ENCODE results near the gene CAMK1D. TPM values are rescaled to one million over a fixed set of nuclear protein-coding genes. Genes with fewer than 3 reads are reported as not detected.
A peak's percentile ranks its signal among the peaks of the same experiment; 100 is the strongest.
"Not testable (repeated sequence)": the region's sequence is repeated elsewhere in the genome, so short reads cannot be mapped to it uniquely, and the experiment has no call there.

CAMK1D gene
- polyA plus RNA-seq (ENCODE audit: insufficient read length): 11.9 TPM
- long read RNA-seq, donor 1, partial matches to known transcripts: 10 of 10 reads
- long read RNA-seq, donor 1, other reads (novel, unspliced or antisense): 0 of 10 reads
- long read RNA-seq, donor 2: 0 reads
- long read RNA-seq, donor 3: 0 reads
- long read RNA-seq, donor 4: 0 reads
- long read RNA-seq, donor 5: 0 reads
- long read RNA-seq, donor 6, partial matches to known transcripts: 10 of 10 reads
- long read RNA-seq, donor 6, other reads (novel, unspliced or antisense): 0 of 10 reads
- long read RNA-seq, donor 7: 0 reads
- long read RNA-seq, donor 8: 0 reads

GRCh38 chr10:12348870-12349628 is at the start of gene CAMK1D:
Gene CAMK1D, plus strand, starts transcription at chr10:12349547.
- peak; percentile 60 for DNase-seq

GRCh38 chr10:12301036-12301435 is 48.3 kb upstream of the CAMK1D start:
- DNase-seq: not testable (repeated sequence)

GRCh38 chr10:12308057-12308456 is 41.3 kb upstream of the CAMK1D start:
- DNase-seq: no peak

DNA sequence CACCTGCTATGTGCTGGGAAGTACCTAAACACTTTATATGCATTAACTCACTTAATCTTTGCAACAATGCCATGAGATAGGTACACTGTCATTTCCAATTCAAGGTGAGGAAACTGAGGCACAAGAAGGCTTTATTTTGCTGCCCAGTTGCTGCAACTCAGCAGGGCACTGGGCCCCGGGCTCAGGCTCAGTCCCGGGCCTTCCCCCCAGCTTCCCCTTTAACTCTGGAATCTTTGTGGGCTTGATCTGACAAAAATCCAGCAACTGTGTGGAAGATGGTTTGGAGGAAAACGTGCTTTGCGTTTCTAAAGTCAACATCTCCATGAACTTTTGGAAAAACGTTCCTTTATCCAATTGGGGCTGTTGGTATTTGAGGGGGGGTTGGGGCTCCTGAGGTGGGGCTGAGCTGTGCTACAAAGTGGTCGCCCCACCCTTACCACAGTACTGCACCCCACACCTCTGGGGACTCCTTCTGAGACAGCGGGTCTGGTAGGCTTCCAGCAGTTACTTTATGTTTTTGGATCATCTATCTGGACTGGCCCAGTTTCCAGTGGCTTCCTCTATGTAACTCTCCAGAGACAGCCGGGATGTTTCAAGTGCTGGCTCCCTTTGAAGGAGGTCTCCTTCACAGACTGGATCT is 40.5 kb upstream of the CAMK1D start:
- DNase-seq: no peak

- not testable (repeated sequence) for DNase-seq
Observed at GRCh38 chr10:12309783-12310182, 39.6 kb upstream of the CAMK1D start.

GRCh38 chr10:12314836-12315235 is 34.5 kb upstream of the CAMK1D start:
- DNase-seq: no peak

- DNase-seq: no peak
Observed at GRCh38 chr10:12319076-12319475, 30.3 kb upstream of the CAMK1D start.

- no peak for DNase-seq
Observed at GRCh38 chr10:12320892-12321291, 28.5 kb upstream of the CAMK1D start.

- no peak for DNase-seq
Observed at GRCh38 chr10:12321641-12322040, 27.7 kb upstream of the CAMK1D start.

DNA sequence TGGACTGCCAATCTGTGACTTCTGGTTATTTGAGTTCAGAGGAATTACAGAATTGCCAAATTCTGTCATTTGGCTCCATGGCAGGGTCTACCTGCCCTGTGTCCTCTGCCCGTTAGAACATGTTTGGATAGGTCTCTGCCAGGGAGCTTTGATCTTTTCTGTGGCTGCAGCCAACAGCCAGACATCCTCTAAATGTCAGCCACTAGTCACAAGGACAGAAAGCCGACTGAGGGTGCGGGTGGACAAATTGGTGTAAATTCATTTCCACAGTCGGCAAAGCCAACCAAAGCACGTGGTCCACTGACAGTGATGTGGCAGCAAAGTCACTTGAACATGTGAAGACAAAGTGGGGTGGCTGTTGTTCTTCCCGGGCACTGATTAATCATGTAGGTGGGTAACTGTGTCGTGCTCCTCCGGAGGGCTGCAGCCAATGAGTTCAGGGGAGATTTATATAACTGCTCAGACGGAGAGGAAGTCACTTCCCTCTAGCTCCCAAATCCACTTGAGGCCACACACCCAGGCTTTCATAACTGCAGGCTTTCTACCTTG is 26.7 kb upstream of the CAMK1D start:
- DNase-seq: no peak

DNA sequence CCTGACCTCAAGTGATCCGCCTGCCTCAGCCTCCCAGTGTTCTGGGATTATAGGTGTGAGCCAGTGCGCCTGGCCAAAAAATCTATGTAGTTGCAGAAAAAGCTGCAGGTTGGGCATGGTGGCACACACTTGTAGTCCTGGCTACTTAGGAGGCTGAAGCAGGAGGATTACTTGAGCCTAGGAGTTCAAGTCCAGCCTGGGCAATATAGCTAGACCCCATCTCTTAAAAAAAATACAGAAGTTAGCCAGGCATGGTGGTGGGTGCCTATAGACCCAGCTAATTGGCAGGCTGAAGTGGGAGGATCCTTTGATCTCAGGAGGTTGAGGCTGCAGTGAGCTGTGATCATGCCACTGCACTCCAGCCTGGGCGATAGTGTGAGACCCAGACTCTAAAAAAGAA is 24.8 kb upstream of the CAMK1D start:
- DNase-seq: no peak

DNA sequence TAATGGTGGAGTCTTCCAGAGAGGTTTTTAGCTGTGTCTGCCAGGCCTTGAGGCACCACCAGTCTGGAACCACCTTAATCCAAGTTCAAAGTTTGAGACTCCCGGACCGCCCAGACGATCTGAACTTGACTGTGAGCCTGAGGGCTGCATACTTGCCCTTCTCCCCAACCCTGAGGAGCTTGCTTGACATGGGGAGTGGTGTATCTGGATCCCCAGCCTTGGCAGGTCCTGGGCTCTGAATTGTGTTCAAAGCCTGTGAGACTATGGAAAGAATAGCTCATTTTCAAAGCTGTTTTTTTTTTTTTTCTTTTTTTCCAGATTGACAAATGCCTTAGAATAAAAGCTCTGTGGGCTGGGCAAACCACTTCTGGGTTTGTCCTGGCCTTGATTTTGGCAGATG is 22.3 kb upstream of the CAMK1D start:
- DNase-seq: no peak

DNA sequence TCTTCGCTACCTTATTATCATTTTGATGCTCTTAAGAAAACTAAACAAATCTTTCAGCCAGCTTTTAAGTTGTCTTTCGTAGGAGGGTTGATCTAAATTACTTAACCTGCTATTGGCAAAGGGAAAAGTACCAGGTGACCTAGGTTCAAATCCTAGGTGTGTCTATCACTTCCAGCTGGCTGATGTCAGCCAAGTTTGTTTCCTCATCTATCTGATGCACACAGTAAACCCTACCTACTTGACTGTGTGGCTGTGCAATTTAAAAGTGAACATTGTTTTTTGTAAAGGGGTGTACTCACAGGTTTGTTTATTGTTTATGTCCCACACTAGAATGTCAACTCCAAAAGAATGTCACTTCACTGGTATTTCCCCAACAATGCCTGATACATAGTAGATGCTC is 21.9 kb upstream of the CAMK1D start:
- no peak for DNase-seq

GRCh38 chr10:12328312-12328711 is 21.0 kb upstream of the CAMK1D start:
- DNase-seq: not testable (repeated sequence)

DNA sequence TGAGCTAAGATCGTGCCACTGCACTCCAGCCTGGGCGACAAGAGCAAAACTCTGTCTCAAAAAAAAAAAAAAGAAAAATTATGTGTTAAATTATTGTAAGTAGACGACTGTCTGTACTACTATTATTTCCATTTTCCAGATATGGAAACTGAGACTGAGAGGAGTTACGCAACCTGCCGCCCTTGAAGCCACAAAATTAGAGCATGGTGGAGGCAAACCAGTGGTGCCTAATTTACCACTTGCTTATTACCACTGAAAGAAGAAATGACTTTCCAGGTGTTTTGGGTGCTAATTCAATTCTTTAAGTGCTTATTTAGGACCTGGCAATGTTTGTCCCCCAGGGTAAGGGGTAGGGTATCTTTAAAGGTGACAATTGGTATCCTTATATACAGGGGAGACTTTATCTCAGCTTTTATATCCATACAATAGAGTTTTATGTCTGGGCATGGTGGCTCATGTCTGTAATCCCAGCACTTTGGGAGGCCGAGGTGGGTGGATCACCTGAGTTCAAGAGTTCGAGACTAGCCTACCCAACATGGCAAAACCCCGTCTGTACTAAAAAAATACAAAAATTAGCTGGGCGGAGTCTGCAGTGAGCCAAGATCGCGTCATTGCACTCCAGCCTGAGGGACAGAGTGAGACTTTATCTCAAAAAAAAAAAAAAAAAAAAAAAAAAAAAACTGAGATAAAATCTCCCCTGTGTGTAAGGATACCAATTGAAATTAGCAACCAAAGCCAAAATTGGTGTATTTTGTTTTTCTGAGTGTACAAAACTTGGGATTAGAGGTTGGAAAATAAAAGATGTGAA is 16.6 kb upstream of the CAMK1D start:
- DNase-seq: no peak

DNA sequence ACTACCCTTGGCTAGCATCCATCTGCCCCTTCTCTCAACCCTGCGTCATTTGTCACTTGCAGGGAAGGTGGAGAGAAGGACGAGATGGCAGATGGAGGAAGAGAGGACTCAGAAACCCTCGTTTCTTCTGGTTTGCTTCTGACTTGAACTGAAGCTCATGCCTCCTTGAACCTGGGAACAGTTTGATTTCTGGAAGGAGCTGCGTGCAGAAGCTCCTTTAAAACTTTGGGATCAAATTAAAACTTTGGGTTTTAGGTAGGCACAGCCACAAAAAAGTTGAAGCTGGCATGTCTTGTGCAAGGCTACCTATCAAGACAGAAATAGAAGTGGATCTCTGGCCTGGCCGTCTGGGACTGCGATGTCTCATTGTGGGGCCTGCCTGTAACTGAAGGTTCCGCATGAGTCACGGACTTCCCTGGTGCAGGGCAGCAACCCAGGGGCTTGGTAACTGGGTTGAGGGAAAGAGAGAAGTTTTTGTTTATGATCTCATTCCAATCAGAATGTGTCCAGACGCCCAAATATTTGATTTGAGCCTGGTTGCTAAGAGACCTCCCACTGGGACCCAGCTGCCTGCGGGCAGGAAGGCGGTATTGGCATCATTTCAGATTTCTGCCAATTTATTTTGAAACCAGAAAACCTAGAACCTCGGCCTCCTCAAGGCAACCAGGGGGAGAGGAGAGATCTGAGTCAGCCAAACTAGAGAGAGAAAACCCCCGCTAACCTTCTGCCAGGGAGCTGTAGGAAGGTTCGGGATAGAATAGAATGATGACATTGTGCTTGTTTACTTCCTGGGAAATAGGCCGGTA is 15.8 kb upstream of the CAMK1D start:
- DNase-seq: no peak

GRCh38 chr10:12334186-12334530 is 15.2 kb upstream of the CAMK1D start:
- no peak for DNase-seq

DNA sequence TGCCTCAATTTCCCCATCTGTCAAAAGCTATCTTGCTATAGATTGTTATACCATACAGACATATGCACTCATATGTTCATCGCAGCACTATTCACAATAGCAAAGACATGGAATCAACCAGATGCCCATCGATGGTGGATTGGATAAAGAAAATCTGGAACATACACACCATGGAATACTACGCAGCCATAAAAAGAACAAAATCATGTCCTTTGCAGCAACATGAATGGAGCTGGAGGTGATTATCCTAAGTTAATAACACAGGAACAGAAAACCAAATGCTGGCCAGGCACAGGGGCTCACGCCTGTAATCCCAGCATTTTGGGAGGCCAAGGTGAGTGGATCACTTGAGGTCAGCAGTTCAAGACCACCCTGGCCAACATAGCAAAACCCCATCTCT is 14.2 kb upstream of the CAMK1D start:
- DNase-seq: not testable (repeated sequence)

DNA sequence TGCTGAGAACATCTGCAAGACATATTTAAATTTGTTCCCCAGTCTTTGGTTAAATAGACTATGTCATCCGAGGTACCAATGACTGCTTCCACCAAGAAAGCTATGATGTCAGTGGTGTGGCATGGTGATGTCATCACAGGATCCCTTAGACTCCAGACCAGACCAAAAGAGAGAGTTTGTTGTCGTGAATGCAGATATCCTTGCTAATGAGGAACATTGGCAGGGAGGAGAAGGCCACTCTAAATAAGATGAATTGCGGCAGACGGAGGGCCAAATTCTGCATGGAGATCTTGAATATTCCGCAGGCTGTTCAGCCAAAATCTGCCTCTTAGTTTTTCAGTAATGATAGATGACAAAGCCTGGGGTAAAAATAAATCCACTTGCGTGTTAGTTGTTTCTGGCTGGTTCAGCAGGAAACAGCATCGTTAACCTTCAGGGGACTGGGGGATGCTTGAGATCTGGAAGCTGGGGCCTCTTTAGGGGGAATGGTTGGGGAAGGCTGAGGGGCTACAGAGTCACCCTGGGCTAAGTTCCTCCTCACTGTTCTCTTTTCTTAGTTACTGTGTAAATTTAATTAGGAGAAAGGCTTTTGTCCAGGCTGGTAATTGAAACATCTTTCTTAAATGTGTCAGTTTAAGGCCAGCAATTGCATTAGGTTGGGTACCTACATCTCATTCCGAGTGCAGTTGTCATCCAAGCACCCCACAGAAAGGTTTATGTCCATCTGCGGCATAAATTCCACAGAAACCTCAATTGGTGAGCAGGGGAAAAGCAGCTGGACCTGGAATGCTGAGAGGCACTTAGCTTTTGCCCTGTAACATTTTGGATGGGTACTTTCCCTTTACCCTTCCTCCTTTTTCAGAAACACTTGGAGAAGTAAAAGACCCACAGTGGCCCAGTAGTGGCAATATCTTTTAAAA is 11.6 kb upstream of the CAMK1D start:
- DNase-seq: no peak

- DNase-seq: no peak
Observed at GRCh38 chr10:12338981-12339380, 10.4 kb upstream of the CAMK1D start.

Data from left kidney (tissue), 8 donors.